Mesendoderm (in vitro differentiated cells): ENCODE data around the gene EVX1.

Experiments used
- DNase-seq: peaks from one replicate; pipeline ENCODE4 v3.0.0; 2013
- H2AK5ac ChIP-seq: 2 replicates; pipeline ENCODE4 v1.6.1; 2013; ENCODE audit warnings: low read length, inconsistent platforms
- H2BK120ac ChIP-seq: 2 replicates; pipeline ENCODE4 v1.6.1; 2013; ENCODE audit warnings: low read depth, mild to moderate bottlenecking, low read length, moderate library complexity, mixed read lengths
- H2BK15ac ChIP-seq: replicated peaks from 2 replicates; pipeline ENCODE4 v1.6.1; 2013; ENCODE audit warnings: low read depth, mild to moderate bottlenecking, moderate library complexity
- H2BK5ac ChIP-seq: 2 replicates; pipeline ENCODE4 v1.6.1; 2013; ENCODE audit warnings: low read length, inconsistent platforms
- H3K18ac ChIP-seq: 2 replicates; pipeline ENCODE4 v1.6.1; 2013; ENCODE audit warnings: mild to moderate bottlenecking, low read length, mixed read lengths
- H3K23ac ChIP-seq: one replicate; pipeline ENCODE4 v1.6.1; 2013; ENCODE audit warnings: low read length
- H3K27ac ChIP-seq: 2 replicates; pipeline ENCODE4 v1.5.1; 2013; ENCODE audit warnings: low read depth, mild to moderate bottlenecking, inconsistent platforms, low read length, moderate library complexity
- H3K27me3 ChIP-seq: 2 replicates; pipeline ENCODE4 v1.6.1; 2013; ENCODE audit warnings: low read length, control low read depth, mild to moderate bottlenecking, inconsistent platforms; ENCODE audit not compliant: insufficient read depth, poor library complexity
- H3K36me3 ChIP-seq: 2 replicates; pipeline ENCODE4 v1.6.1; 2013; ENCODE audit warnings: low read length, inconsistent platforms; ENCODE audit not compliant: control insufficient read depth, insufficient read depth
- H3K4ac ChIP-seq: one replicate; pipeline ENCODE4 v1.6.1; 2013; ENCODE audit warnings: low read depth, mild to moderate bottlenecking, low read length, moderate library complexity
- H3K4me1 ChIP-seq: 2 replicates; pipeline ENCODE4 v1.6.1; 2013; ENCODE audit warnings: low read depth, low read length, inconsistent platforms; ENCODE audit not compliant: control insufficient read depth
- H3K4me2 ChIP-seq: 2 replicates; pipeline ENCODE4 v1.6.1; 2013; ENCODE audit warnings: low read length
- H3K4me3 ChIP-seq: 2 replicates; pipeline ENCODE4 v1.5.1; 2013; ENCODE audit warnings: mild to moderate bottlenecking, low read length
- H3K56ac ChIP-seq: one replicate; pipeline ENCODE4 v1.6.1; 2013; ENCODE audit warnings: low read length
- H3K79me1 ChIP-seq: 2 replicates; pipeline ENCODE4 v1.6.1; 2013; ENCODE audit warnings: low read length, inconsistent platforms
- H3K79me2 ChIP-seq: 2 replicates; pipeline ENCODE4 v1.6.1; 2013; ENCODE audit warnings: mild to moderate bottlenecking, low read length; ENCODE audit not compliant: control insufficient read depth, insufficient read depth
- H3K9ac ChIP-seq: 2 replicates; pipeline ENCODE4 v1.6.1; 2013; ENCODE audit warnings: low read length, inconsistent platforms
- H4K5ac ChIP-seq: one replicate; pipeline ENCODE4 v1.6.1; 2013; ENCODE audit warnings: low read length
- H4K8ac ChIP-seq: one replicate; pipeline ENCODE4 v1.6.1; 2013; ENCODE audit warnings: low read depth, mild to moderate bottlenecking, control low read depth, low read length, moderate library complexity
- WGBS: extraction: QIAGEN DNeasy Blood & Tissue Kit; methylation state at CpG from one replicate; pipeline ENCODE4 v1.1.7; 2013; ENCODE audit warnings: low lambda C conversion rate, missing lambda C conversion rate; ENCODE audit not compliant: insufficient coverage; ENCODE audit errors: extremely low coverage; 5-methylcytosine and 5-hydroxymethylcytosine counted together

EVX1 gene

GRCh38 chr7:27203964-27204594 is 38.5 kb upstream of the EVX1 start:
- Histone ChIP-seq H3K4me2 (no peak overlapping the region), H3K18ac (no peak overlapping the region), H3K36me3 (no peaks in the 10 kb centered on the region), H3K4me3 (no peak overlapping the region), H2BK5ac (no peak overlapping the region), H3K23ac (no peak overlapping the region), H2AK5ac (no peak overlapping the region), H3K79me2 (no peaks in the 10 kb centered on the region), H3K56ac (no peak overlapping the region), H3K4me1 (peaks cover 3% of the 10 kb centered on the region), H3K79me1 (no peaks in the 10 kb centered on the region), H3K4ac (no peak overlapping the region), H4K5ac (no peak overlapping the region), H2BK120ac (no peak overlapping the region), H4K8ac (no peak overlapping the region), H3K27me3 (peaks cover 84% of the 10 kb centered on the region), H3K27ac (no peak overlapping the region), H3K9ac (no peak overlapping the region), H2BK15ac (no peak overlapping the region)
- DNase-seq = no peak
- no CpG with 5 or more reads among the region's 4 CpGs for WGBS

DNA sequence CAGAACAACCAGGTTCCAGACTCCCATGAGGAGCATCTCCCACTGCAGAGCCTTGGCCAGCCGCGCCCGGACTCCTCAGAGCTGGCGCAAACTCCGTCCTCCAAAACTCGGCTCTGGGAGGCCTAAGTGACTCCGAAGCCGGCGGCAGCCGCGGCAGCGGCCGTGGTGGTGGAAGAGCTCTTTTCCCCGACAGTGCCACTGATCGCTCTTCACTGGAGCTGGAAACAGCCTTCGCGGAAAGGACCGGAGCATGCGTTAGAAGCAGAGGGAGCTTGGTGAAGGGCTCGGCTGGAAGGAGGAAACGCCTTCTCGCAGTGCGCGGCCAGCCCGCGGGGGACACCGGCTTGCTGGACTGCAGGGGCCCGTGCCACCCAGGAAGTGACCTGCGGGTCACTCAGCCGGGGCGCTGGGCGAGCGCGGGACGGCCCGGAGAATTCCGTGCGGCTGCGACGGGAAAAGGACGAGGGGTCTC is 37.7 kb upstream of the EVX1 start:
- peak; percentile 61 for DNase-seq

DNA sequence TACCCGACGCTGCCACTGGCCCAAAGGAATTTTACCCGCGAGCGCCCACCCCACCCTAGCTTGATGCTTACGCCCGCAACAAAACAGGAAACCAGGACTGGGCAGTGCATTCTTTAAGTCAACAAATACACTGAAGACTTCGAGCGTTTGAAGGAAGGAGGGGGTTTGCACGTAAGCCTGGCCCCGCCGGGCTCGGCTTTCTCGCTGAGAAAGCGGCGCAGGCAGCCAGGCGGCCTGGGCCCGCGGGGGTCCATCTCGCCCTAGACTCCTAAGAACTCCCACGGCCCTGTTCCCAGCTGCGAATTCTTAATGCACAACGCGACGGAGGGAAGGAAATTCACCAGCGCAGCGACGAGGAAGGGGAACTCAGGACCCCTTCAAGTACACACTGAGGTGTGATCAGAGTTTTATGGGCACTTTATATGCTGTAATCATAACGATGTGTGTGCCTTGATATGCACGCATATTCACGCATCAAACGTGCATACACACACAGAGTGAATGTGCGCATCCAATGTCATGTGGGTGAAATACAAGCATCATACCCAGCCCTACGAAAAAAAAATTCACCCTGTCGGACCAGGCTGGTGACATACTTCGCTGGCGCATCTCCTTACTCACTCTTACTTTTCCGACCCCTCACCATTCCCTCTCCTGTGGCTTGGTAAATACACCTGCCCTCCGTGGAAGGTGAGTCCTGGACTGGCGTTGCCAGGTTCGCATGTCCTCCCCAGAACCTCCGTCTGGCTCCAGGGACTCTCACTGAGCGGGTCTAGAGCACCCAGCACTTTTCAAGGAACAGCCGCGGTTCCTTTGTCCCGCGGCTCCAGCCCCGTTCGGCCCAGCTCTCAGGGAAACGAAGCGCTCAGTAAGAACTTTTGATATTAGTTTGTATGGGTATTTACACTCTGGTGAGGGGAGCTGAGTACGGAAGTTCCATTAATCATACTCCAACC is 37.0 kb upstream of the EVX1 start:
- no peak overlapping the region for H2BK120ac ChIP-seq
- no peak overlapping the region for H3K9ac ChIP-seq
- peaks cover 85% of the 10 kb centered on the region for H3K27me3 ChIP-seq
- H3K23ac ChIP-seq = peak overlapping the region; percentile 74
- no peak overlapping the region for H3K4me3 ChIP-seq
- WGBS = no CpG with 5 or more reads among the region's 52 CpGs
- no peak overlapping the region for H3K4me2 ChIP-seq
- no peak overlapping the region for H3K18ac ChIP-seq
- H3K27ac ChIP-seq = no peak overlapping the region
- DNase-seq = no peak
- H2AK5ac ChIP-seq = no peak overlapping the region
- H3K56ac ChIP-seq = no peak overlapping the region
- no peak overlapping the region for H4K5ac ChIP-seq
- no peak overlapping the region for H2BK15ac ChIP-seq
- no peaks in the 10 kb centered on the region for H3K79me1 ChIP-seq
- H3K4ac ChIP-seq = no peak overlapping the region
- H3K36me3 ChIP-seq = no peaks in the 10 kb centered on the region
- H3K4me1 ChIP-seq = peaks cover 2% of the 10 kb centered on the region
- no peaks in the 10 kb centered on the region for H3K79me2 ChIP-seq
- no peak overlapping the region for H4K8ac ChIP-seq
- H2BK5ac ChIP-seq = no peak overlapping the region

More for the DNA sequence above, 37.7 kb upstream of the EVX1 start:
- no CpG with 5 or more reads among the region's 41 CpGs for WGBS
- Histone ChIP-seq H3K36me3 (no peaks in the 10 kb centered on the region), H4K8ac (no peak overlapping the region), H3K9ac (no peak overlapping the region), H3K79me1 (no peaks in the 10 kb centered on the region), H3K4me2 (peak overlapping the region; percentile 8), H2BK15ac (no peak overlapping the region), H3K4me3 (no peak overlapping the region), H3K4ac (no peak overlapping the region), H3K4me1 (peaks cover 3% of the 10 kb centered on the region), H2BK120ac (no peak overlapping the region), H3K79me2 (no peaks in the 10 kb centered on the region), H2AK5ac (no peak overlapping the region), H3K23ac (no peak overlapping the region), H4K5ac (no peak overlapping the region), H3K18ac (no peak overlapping the region), H3K27ac (no peak overlapping the region), H2BK5ac (no peak overlapping the region), H3K56ac (no peak overlapping the region), H3K27me3 (peaks cover 89% of the 10 kb centered on the region)

DNA sequence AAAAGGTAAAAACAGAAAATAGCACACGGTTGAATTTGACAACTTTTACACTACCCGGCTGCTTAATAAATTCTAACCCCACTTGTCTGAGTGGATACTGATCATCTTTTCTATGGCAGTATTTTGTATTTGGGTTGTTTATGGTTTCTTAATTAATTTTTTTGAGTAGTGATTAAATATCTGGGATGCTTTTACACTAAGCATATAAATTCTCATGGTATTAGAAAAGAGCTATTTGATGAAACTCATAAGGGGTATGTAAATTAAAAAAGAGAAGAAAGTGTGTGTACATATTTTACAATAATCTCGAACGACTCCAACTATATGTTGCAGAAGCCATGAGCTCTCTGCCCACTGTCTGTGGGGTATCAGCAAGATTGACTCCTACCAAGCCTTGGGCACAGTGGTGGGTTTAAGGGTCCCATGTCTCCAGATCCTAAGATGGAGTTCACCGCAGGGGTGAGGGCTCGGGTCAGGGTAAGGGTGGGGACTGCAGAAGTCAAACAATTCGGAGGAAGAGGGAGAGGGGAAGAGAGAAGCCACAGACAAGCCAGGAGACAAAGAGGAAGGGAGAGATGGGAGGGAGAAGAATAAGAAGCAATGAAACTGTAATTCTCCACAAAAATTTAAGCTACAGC is 35.1 kb upstream of the EVX1 start:
- Histone ChIP-seq H3K4me1 (no peaks in the 10 kb centered on the region), H3K18ac (no peak overlapping the region)

DNA sequence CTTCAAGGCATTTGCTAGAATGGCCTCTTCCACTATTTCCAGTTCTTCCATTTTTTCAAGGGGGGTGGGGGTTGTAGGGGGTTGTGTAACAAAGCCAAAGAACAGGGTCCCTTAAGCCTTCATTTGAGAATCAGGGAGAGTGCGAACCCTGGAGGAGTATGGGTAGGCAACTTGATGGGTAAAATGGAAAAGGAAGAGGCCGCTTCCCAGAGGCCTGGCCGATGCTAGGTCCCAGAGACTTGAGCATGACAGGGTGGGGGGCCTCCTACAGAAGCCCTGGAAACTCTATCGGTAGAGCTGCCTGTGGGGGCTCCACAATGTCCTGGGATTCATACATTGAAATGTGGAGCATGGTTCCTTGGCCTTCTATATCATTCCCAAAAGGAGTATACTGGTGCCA is 33.6 kb upstream of the EVX1 start:
- Histone ChIP-seq H3K79me1 (no peaks in the 10 kb centered on the region), H4K5ac (no peak overlapping the region), H3K9ac (no peak overlapping the region), H3K4me1 (no peaks in the 10 kb centered on the region), H3K4me2 (no peak overlapping the region), H3K18ac (no peak overlapping the region), H3K36me3 (no peaks in the 10 kb centered on the region), H3K79me2 (no peaks in the 10 kb centered on the region), H4K8ac (no peak overlapping the region), H3K4me3 (no peak overlapping the region), H2BK15ac (no peak overlapping the region), H3K23ac (no peak overlapping the region), H3K27ac (no peak overlapping the region), H2BK5ac (no peak overlapping the region), H3K27me3 (peaks cover 78% of the 10 kb centered on the region), H2AK5ac (no peak overlapping the region), H2BK120ac (no peak overlapping the region), H3K56ac (no peak overlapping the region), H3K4ac (no peak overlapping the region)
- DNase-seq = no peak
- no CpG with 5 or more reads among the region's 4 CpGs for WGBS

More for the DNA sequence above, 35.1 kb upstream of the EVX1 start:
- no peak overlapping the region for H3K9ac ChIP-seq
- H3K23ac ChIP-seq = no peak overlapping the region
- H3K27me3 ChIP-seq = peaks cover 83% of the 10 kb centered on the region
- H3K27ac ChIP-seq = no peak overlapping the region
- no peak overlapping the region for H2AK5ac ChIP-seq
- no peak overlapping the region for H4K5ac ChIP-seq
- no peaks in the 10 kb centered on the region for H3K79me1 ChIP-seq
- no peak overlapping the region for H2BK15ac ChIP-seq
- no peak overlapping the region for H2BK120ac ChIP-seq
- no peaks in the 10 kb centered on the region for H3K79me2 ChIP-seq
- no peak overlapping the region for H2BK5ac ChIP-seq
- H3K36me3 ChIP-seq = no peaks in the 10 kb centered on the region
- WGBS = no CpG with 5 or more reads among the region's 7 CpGs
- DNase-seq = no peak
- H3K4ac ChIP-seq = no peak overlapping the region
- H3K56ac ChIP-seq = no peak overlapping the region
- no peak overlapping the region for H3K4me3 ChIP-seq
- no peak overlapping the region for H3K4me2 ChIP-seq
- no peak overlapping the region for H4K8ac ChIP-seq
